Measurements from ENCODE around the gene BAX. TPM values are rescaled to one million over a fixed set of nuclear protein-coding genes. Genes with fewer than 3 reads are reported as not detected.

Gene BAX
- total RNA-seq, 4 donors from 2014 or later = 31.4 to 61.2 (median 38.4) TPM

GRCh38 chr19:48943081-48943480 is 11.6 kb upstream of the BAX start:
- no peaks in the 10 kb centered on the region for H3K27me3 ChIP-seq
- WGBS, 2 donors = 84 to 89% methylated on average over 6 of the region's 6 CpGs
- TF ChIP-seq POLR2A (IDR thresholded peaks at IDR 0.05) (no peak), CTCF (IDR thresholded peaks at IDR 0.05) (no peak), EP300 (IDR thresholded peaks at IDR 0.05) (no peak)

GRCh38 chr19:48945415-48945814 is 9.3 kb upstream of the BAX start:
- H3K27ac ChIP-seq = no peak overlapping the region

More at GRCh38 chr19:48943081-48943480, 11.6 kb upstream of the BAX start:
- peaks cover 0 to 3% (median 0%) of the 10 kb centered on the region in 4 donors for H3K4me1 ChIP-seq
- DNase-seq (ENCODE audit: low spot score in 2 of 2) = no peak
- H3K36me3 ChIP-seq = peaks cover 0 to 8% (median 0%) of the 10 kb centered on the region in 3 donors
- peaks cover 0 to 13% (median 0%) of the 10 kb centered on the region in 4 donors for H3K9me3 ChIP-seq
- no peak overlapping the region for H3K27ac ChIP-seq
- H3K4me3 ChIP-seq = no peak overlapping the region

GRCh38 chr19:48945817-48946216 is 8.9 kb upstream of the BAX start:
- Histone ChIP-seq H3K4me3 (no peak overlapping the region), H3K36me3 (peaks cover 0 to 5% (median 0%) of the 10 kb centered on the region in 3 donors), H3K4me1 (peaks cover 0 to 3% (median 0%) of the 10 kb centered on the region in 4 donors), H3K27ac (no peak overlapping the region), H3K9me3 (peaks cover 0 to 11% (median 0%) of the 10 kb centered on the region in 4 donors), H3K27me3 (no peaks in the 10 kb centered on the region)
- no peak for TF ChIP-seq POLR2A (IDR thresholded peaks at IDR 0.05)
- no peak for TF ChIP-seq CTCF (IDR thresholded peaks at IDR 0.05)
- no peak for TF ChIP-seq EP300 (IDR thresholded peaks at IDR 0.05)
- WGBS, 2 donors = 80 to 83% methylated on average over 2 of the region's 2 CpGs
- no peak for DNase-seq (ENCODE audit: low spot score in 2 of 2)

More at GRCh38 chr19:48945415-48945814, 9.3 kb upstream of the BAX start:
- DNase-seq (ENCODE audit: low spot score in 2 of 2) = no peak
- Histone ChIP-seq H3K4me3 (no peak overlapping the region), H3K4me1 (peaks cover 0 to 3% (median 0%) of the 10 kb centered on the region in 4 donors), H3K36me3 (peaks cover 0 to 8% (median 0%) of the 10 kb centered on the region in 3 donors), H3K9me3 (peaks cover 0 to 13% (median 0%) of the 10 kb centered on the region in 4 donors), H3K27me3 (no peaks in the 10 kb centered on the region)
- TF ChIP-seq EP300 (IDR thresholded peaks at IDR 0.05) = no peak
- no peak for TF ChIP-seq CTCF (IDR thresholded peaks at IDR 0.05)
- no peak for TF ChIP-seq POLR2A (IDR thresholded peaks at IDR 0.05)
- 79 to 81% methylated on average over 5 of the region's 5 CpGs for WGBS, 2 donors

- TF ChIP-seq CTCF (IDR thresholded peaks at IDR 0.05) (no peak), EP300 (IDR thresholded peaks at IDR 0.05) (no peak), POLR2A (IDR thresholded peaks at IDR 0.05) (no peak)
- WGBS, 2 donors = 68 to 88% methylated on average over 6 to 7 of the region's 9 CpGs
- no peaks in the 10 kb centered on the region for H3K27me3 ChIP-seq
- no peak overlapping the region for H3K4me3 ChIP-seq
- H3K36me3 ChIP-seq = no peaks in the 10 kb centered on the region
- peaks cover 0 to 7% (median 0%) of the 10 kb centered on the region in 4 donors for H3K9me3 ChIP-seq
- no peak overlapping the region for H3K27ac ChIP-seq
- DNase-seq (ENCODE audit: low spot score in 2 of 2) = no peak
- peaks cover 0 to 3% (median 0%) of the 10 kb centered on the region in 4 donors for H3K4me1 ChIP-seq
These were observed 8.0 kb upstream of the BAX start for GRCh38 chr19:48946463-48947257.

GRCh38 chr19:48947258-48947542 is 7.5 kb upstream of the BAX start:
- TF ChIP-seq EP300 (IDR thresholded peaks at IDR 0.05) (no peak), POLR2A (IDR thresholded peaks at IDR 0.05) (no peak), CTCF (IDR thresholded peaks at IDR 0.05) (no peak)
- H3K27ac ChIP-seq = no peak overlapping the region
- H3K4me1 ChIP-seq = peaks cover 0 to 3% (median 0%) of the 10 kb centered on the region in 4 donors
- H3K27me3 ChIP-seq = no peaks in the 10 kb centered on the region
- 84 to 100% methylated on average over 3 of the region's 3 CpGs for WGBS, 2 donors
- H3K36me3 ChIP-seq = no peaks in the 10 kb centered on the region
- H3K4me3 ChIP-seq = no peak overlapping the region
- peaks cover 0 to 7% (median 0%) of the 10 kb centered on the region in 4 donors for H3K9me3 ChIP-seq
- DNase-seq (ENCODE audit: low spot score in 2 of 2) = no peak

All from tibial nerve (tissue), 4 donors.